NCI-H2107 treated with DMSO at 0.1 percent for 48 hours (cell line): ENCODE results near the gene HBS1L.

Experiments used
- DNase-seq: peaks from one replicate; lab custom pipeline; 2025; ENCODE audit not compliant: unreplicated experiment; lab: John Stamatoyannopoulos, UW

Gene HBS1L

DNA sequence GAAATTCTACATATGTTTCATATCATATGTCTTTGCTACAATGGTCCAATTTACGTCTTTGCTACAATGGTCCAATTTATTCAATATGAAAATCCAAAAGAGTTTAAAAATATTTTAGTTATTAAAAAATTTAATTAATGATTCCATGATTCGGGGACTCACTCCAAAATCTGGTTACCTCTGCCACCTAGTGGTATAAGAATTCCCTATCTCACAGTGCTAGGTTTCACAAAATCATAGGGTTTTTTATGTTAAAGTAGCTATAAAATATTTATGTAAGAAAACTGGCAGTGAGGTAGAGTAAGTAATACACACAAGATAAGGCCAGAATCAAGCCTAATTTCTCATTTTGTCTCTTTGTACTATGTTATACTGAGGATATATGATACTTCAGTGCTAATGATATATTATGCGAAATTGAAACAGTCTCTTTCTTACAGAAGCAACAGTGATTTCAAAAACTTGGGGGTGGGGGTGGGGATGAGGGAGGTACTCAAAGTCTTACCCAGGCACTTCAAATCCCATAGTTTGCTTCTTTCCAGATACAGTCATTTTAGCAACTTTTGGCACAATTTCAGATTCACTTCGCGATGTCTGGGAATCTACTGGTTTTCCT is 52.3 kb downstream of the HBS1L start:
- no peak for DNase-seq

GRCh38 chr6:134999107-134999506 is 55.5 kb downstream of the HBS1L start:
- no peak for DNase-seq

- no peak for DNase-seq
Measured at GRCh38 chr6:134997133-134997995, 57.3 kb downstream of the HBS1L start.

DNA sequence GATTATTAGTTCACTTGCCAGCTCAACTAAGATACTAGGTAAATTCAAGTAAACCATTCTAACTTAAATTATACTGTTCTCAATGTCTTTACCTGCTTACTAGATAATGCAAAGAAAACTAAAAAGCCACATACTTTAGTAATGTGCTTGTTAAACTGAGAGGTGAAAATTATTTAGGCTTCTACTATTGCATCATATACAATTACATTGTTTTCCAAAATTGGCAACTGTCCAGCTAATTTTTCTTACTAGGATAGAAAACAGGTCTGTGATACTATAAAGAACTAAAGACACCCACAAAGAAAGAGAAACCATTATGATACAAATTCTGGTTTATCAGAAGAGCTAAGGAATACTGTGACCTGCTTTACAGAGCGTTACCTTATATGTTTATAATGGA is 59.1 kb downstream of the HBS1L start:
- no peak for DNase-seq

- DNase-seq = no peak
Measured at GRCh38 chr6:134994431-134994830, 60.2 kb downstream of the HBS1L start.

- DNase-seq = no peak
Measured at GRCh38 chr6:134992155-134992554, 62.5 kb downstream of the HBS1L start.

DNA sequence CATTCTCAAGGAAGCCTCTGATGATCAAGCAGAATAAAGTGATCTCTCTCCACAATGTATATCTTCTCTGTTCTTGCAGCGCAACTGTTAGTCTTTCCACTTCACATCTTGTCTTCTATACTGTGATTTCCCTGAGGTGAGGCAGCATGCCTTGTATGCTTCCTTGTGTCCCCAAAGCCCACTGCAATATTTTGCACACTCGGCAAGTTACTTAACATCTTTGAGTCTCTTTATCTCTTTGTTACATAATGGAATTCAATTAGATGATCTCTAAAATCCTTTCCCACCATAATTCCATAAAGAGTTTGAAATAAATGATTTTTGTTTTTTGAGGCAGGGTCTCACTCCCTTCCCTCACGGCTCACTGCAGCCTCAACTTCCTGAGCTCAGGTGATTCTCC is 64.4 kb downstream of the HBS1L start:
- DNase-seq = no peak

- no peak for DNase-seq
Measured at GRCh38 chr6:134984821-134985220, 69.8 kb downstream of the HBS1L start.

GRCh38 chr6:134983823-134984222 is 70.8 kb downstream of the HBS1L start:
- no peak for DNase-seq

- DNase-seq = no peak
Measured at GRCh38 chr6:134982161-134982560, 72.5 kb downstream of the HBS1L start.

DNA sequence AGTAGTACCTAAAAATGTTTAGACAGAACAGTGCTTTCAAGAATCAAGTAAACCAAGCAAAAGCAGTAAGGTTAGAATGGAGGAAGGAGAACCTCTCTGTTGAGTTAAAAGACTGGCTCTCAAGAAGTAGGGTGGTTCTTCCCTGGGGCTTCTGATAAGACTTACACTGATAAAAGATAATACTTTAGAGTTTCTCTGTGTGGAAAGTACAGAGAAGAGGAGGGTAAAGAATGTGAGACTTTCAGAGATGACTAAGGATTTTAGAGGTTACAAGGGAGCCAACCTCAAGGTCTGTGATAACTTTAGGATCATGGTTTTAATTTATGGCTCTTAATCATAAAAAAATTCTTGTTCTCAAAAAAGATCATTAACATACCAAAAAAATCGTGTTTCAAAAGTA is 73.8 kb downstream of the HBS1L start:
- no peak for DNase-seq

DNA sequence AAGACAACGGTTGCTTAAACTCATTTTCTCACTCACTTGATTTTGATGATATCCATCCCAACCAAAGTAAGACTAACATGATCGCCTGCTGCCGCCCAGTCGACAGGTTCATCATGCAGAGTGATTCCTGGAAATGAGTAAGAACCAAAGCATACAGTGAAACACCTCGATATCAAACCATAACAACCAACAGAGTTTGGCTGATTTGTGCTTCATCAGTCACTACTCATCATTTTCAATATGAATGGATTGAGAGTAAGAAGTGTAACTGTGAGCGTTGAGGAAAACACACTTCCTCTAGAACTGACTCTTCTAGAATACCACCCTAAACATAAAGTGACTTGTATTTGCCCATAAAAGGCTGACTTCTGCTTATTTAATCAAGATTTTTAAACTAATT is 75.5 kb downstream of the HBS1L start:
- DNase-seq = no peak

- DNase-seq = no peak
Measured at GRCh38 chr6:134974370-134974769, 80.3 kb downstream of the HBS1L start.

GRCh38 chr6:134967711-134968110 is 86.9 kb downstream of the HBS1L start:
- no peak for DNase-seq

DNA sequence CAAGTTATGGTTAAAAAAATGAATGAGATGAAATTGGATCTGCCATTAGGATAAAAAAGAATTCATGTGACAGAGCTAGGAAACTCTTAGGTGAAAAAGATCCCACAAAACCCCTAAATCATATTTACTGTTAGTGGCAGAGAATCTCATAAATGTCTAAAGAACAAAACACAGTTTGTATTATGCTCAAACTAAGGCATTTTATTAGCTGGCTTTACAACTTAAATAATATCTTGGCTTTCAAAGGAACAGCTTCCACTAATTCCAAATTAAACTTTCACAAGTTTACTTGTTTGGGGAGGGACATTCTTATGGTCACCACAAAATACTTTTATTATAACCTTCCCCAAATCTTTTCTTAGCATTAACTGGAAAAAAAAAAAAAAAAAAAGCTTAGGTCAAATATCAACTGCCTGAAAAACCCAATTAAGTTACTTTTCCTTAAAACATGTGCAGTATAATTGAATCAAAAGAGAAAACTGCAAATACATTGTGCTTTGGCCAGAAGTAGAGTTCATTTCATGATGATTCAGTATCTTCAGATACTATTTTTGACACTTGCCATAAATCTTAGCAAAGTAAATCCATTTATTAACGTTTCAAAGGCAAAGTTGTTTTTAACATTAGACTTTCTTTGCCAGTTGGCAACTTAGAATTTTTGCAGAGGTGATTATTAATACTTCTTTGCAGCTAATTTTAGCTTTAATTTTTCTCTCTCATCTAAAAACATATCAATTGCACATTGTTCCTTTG is 90.0 kb downstream of the HBS1L start:
- DNase-seq = no peak

GRCh38 chr6:134962421-134962820 is 92.2 kb downstream of the HBS1L start:
- DNase-seq = no peak

- no peak for DNase-seq
Measured at GRCh38 chr6:134961366-134961765, 93.3 kb downstream of the HBS1L start.

- no peak for DNase-seq
Measured at GRCh38 chr6:134959603-134960002, 95.0 kb downstream of the HBS1L start.

GRCh38 chr6:134956676-134957075 is 97.9 kb downstream of the HBS1L start:
- no peak for DNase-seq

GRCh38 chr6:134956032-134956431 is 98.6 kb downstream of the HBS1L start:
- no peak for DNase-seq

DNA sequence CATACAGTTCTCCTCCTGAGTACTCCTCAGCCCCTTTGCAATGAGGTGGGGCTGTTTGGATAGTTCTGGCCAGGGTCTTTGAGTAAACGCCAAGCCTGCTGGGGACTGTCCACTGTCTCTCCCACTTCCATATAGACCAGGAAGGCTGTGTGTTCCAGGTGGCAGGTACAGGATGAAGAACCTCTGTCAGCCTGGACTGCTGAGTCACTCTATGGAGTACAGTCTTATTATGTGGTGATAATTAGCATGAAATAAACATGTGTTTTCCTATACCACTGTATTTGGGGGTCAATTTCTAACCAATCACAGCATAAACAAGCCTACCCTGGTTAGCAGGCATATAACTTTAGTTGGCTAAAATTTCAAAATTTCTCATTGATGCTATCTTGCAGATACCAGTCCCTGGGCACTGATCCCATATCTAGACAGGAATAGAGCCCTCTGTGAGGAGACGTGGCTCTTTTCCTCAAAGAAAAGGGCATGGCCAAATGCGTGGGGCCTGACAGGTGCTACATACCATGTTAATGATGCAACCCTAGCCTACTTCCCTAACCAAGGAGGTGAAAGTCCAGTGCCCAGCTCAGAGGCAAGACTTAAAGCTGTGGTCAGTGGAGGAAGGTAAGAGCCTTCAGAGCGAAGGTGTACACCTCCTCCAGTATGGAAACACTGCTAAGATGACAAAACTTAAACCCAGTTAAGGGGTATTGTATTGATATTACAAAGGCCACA is 100.2 kb downstream of the HBS1L start:
- DNase-seq = no peak
